ENCODE measurements around the gene OSBPL6. TPM values are rescaled to one million over a fixed set of nuclear protein-coding genes. Genes with fewer than 3 reads are reported as not detected.

Gene OSBPL6
- total RNA-seq, 1 donor = 6.5 TPM

DNA sequence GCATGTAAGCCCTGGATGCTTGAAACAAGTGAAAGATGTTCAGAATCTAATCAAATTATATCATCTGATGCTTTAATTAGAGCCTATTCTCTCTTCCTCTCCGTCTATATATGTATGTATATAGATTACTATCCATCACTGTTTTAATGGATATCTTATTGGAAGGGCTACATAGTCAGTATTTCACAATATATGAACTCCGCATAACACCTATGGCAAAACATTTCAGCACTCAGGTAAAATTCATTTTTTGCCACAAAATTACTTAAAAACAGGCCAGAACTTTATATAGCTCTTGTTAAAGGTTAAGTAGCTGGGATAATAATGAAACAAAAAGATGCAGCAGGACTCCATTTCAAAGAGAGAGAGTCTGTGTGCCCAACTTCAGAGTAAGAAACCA lies 258.0 kb downstream of the OSBPL6 start:
- no peak for DNase-seq (ENCODE audit: low read depth)
- no peak for TF ChIP-seq CTCF (IDR thresholded peaks at IDR 0.05; ENCODE audit: insufficient read depth, low read depth, low read length)
- no peak overlapping the region for H3K4me3 ChIP-seq (ENCODE audit: low read depth, low read length)

Other genes starting within 250 kb of the OSBPL6 start
- under 0.01 TPM in 2 replicates for gene PDE11A, start 121.7 kb upstream of the OSBPL6 start, total RNA-seq
- 16.8 and 19.0 TPM in 2 replicates for gene RBM45, start 82.1 kb upstream of the OSBPL6 start, total RNA-seq

Measured in fibroblast of villous mesenchyme (primary cell).